Hematopoietic multipotent progenitor cell treated with erythropoietin and hydrocortisone succinate and interleukin-3 and kit ligand, for 15 days (in vitro differentiated cells): ENCODE data around the gene KCNB1.
"Not testable (repeated sequence)": the region's sequence is repeated elsewhere in the genome, so short reads cannot be mapped to it uniquely, and the experiment has no call there.

Experiments used
- DNase-seq: peaks from one replicate; pipeline ENCODE4 v3.0.0-alpha.2; 2015; ENCODE audit warnings: low spot score

Gene KCNB1

DNA sequence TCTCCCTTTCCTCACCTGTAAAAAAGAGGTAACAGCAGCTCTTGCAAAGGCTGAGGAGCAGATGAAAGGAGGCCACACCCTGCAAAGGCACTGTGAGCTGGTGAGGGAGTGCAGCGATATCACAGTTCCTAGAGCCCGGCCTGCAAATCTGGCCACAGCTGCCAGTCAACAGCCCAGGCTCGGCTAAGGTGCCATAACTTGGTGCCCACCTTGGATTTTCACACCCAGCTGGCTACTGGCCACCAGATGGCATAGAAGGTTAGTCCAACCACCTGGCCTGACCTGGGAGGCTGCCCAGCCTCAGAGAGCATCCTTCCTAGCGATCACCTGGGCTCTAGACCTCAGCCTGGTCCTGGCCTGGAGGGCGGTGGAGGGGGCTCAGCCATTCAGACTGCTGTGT, 46.8 kb downstream of the KCNB1 start:
- DNase-seq = no peak

DNA sequence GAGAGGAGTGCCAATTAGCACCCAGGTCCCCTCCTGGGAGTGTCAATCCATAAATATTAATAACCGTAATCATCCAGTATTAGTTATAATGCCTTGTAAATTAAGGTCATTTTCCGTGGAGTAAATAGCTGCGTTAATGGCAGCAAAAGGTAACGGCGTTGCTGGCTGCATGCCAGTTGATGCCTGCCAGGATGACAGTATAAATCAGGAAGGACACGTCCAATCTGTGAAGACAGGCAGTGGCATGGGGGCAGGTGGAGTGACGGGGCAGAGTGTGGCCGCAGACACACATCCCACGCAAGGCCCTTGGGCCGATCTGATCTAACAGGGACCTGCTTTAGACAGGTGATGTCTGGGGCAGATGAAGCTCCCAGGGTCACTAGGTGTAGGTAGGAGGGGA, 49.1 kb downstream of the KCNB1 start:
- DNase-seq = no peak

DNA sequence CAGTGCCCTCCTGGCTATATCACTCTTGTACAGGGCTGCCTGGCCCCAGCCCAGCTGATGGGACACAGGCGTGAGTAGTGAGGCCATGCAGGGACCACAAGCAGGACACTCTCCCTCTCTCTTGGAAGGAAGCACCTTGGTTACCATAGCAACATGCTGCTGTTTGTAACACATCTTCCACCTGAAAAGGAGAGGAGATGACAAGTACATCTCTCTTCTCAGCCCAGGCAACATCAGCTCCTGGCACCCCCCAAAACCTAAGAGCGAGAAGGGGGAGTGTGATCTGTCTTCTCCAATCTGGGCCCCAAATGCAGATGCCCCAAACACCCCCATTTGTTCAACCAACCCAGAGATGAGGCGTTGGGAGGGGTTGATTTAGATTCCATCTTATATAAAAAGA, 49.9 kb downstream of the KCNB1 start:
- no peak for DNase-seq

DNA sequence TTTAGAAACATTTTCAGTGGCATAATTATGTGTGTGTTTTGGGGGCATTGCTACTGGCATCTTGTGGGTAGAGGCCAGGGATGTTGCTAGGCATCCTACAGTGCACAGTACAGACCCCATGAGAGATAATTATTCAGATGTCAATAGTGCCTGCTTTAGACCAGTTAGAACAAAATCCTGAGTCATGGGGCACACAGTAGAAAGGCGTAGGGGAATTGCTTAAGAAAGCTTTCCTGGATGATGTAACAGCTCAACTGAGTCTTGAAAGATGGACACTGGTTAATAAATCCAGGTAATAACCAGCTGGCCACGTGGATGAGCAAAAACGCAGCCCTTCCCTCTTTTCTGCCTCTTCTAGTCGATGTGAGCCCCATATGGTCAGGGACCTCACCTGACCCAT, 51.1 kb downstream of the KCNB1 start:
- DNase-seq = no peak

DNA sequence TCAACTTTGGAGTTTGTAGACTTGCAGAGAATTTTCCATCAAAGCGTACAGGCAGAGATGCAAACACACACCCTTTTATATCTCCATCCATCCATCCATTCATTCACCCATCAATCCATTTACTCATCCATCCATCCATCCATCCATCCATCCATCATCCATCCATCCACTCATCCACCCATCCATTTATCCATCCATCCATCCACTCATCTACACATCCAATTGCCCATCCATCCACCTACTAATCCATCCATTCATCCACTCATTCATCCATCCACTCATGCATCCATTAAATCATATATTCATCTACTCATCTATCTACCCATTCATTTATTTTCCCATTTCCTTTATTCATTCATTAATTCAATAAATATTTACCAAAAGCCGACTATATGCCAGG, 52.1 kb downstream of the KCNB1 start:
- no peak for DNase-seq

DNA sequence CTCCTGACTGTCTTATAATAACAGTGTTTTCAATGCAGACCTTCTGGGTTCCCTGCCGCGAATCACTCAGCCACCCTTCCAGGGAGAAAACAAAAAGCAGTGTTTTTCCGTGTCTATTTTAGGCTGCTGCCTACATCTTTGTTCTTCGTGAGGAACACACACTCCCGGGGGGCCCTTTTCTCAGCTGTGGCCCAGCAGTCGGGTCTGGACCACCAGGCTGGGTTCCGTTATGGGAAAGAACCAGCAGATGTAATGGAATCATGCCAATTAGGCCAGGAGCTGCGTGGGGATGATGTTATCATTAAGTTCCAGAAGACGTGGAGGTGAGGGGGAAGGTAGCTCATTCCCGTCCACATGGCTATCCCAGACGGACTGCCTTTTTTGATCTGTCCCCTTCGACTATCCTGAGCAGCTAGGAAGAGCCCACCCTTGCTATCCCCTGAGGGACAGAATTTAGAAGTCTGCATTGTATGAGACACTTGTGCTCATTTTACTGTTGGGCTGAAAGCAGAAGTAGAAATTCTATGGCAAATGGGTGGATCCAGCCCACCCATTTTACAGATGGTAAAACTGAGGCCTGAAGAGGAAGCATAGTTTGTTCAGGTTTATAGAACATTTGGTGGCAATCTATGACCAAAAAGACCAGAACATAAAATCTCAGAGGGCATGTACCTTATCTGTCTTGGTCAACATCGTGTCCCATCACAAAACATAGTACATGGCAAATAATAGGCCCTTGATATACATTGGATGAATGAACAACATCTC, 54.5 kb downstream of the KCNB1 start:
- no peak for DNase-seq

DNA sequence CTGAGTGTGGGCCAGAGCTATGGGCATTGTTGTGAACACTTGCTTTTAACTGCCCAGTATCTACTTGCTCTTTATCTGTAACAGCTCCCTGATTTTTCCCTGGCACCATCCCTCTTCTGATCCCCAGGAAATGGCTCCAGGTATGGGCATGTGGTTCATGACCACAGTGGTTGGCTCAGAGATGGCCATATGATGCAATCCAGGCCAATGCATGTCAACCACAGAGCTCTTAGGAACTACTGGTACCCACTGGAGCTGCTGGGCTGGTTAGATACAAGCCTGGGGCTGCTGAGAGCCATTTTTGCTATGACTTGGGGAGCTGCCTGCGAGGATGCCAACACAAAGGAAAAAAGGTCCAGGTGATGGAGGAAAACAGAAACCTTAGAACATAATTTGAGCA, 55.6 kb downstream of the KCNB1 start:
- no peak for DNase-seq

DNA sequence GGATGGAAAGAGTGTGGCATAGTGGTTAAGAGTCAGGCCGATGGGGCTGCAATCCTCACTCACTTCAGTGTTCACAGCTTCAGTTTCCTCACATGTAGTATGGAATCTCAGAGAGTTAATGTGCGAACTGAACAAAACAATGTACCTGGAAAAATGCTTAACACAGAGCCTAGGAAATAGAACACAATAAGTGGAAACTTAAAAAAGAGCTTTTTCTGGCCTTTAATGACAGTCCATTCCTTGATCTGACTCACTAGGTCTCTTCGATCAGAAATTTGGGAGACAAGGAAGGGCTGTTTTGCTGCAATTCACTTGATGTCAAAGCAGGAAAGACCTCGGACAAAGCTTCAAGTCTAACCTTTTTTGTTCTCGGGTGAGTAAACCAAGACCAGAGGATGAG, 56.1 kb downstream of the KCNB1 start:
- DNase-seq = no peak

DNA sequence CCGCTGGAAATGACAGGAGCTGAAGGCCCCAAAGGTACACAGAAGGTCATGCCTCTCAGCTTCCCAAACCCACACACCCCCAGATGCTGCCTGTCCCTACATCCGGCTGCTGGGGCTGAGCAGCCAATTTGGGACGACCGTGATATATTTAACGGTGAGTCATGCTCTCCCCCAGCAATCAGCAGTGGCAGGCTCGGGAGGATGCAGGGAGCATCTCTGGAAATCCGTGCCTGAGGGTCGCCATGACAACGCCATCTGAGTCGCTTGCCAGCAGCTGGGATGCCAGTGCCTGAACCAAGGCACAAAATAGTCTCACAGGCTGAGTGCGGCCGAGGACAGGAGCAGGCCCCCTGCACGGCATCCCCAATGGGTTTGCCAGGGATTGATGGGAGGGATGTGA, 57.9 kb downstream of the KCNB1 start:
- no peak for DNase-seq

DNA sequence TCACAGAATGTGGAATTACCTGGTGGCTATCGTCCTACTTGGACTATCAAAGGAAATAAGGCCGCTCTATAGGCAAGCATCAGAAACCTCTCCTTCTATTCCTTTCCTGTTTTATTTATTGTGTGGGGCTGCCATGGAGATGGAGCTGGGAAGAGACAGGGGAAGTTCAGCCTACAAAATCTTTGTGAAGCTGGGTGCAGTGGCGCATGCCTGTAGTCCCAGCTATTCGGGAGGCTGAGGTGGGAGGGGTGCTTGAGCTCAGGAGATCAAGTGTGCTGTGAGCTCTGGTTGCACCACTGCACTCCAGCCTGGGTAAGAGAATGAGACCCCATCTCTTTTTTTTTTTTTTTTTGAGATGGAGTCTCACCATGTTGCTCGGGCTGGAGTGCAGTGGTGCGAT, 60.3 kb downstream of the KCNB1 start:
- no peak for DNase-seq

DNA sequence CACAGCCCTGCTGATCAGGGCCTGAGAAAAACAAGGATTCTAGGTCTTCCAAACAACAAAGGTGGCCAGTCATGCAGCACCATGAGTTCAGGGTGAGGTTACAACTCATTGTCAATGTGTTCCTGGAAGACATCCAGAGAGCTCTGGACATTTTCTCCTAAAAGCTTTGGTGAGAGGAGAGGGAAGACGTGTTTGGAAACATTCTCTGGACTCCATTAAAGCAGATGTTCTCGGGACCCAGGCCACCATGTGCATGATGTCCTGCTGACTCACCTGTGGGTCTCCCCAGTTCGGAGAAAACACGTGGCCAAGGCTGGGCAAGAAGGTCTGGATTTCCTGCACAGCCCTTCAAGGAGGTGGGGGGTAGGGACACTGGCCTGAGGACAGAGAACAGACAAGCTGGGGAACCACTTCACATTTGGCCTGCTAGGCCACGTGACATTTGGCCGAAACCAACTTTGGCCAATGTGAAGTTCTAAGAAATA, 61.6 kb downstream of the KCNB1 start:
- DNase-seq = no peak

DNA sequence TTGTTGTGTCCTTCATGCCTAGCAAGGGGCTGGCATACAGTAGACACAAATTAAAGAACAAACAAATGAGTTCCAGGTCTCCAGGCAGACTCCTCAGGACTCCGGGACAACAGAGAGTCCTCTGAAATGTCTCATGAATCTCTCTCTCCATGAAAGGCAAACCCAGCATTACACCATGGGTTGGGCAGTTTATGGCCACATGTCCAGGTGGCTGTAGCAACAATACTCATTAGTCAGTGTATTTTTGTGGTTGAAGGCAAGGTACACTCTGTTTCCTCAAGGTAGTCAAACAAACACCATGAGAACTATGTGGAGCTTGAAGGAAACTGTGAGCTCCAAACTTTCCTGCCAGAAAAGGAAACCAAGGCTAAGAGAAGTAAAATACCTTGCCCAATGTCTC, 62.2 kb downstream of the KCNB1 start:
- no peak for DNase-seq

DNA sequence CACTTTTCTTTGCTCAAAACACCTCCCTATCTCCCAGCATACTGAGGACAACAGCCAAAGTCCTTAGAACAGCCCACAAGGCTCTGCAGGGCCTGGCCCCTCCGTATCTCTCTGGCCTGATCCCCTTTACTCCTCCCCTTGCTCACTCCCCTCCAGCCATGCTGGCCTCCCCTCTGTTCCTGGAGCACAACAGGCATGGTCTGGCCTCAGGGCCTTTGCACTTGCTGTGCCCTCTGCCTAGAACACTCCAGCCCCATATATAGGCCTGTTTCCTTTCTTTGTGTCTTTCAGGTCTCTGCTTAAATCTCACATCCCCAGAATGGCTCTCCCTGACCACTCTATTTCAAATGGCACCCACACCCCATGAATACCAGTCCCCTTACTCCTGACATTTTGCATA, 62.7 kb downstream of the KCNB1 start:
- DNase-seq = no peak

DNA sequence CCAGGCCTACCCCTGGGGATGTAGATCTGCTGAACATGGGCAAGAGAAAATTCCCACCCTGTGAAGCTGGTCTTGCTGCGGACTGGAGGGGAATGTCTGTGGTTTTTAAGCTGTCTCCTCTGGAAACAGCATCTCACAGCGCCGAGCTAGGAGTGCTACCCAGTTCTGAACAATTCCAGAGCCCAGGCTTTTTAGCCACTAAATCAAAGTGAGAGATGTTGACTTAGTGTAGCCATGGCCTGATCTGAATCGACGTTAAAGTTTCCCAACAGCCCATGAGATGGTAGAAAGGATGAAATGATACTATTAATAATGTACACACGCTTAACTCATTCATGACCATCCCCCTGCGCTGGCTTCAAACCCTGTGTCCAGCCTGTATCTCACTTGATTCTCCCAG, 63.7 kb downstream of the KCNB1 start:
- DNase-seq = no peak

DNA sequence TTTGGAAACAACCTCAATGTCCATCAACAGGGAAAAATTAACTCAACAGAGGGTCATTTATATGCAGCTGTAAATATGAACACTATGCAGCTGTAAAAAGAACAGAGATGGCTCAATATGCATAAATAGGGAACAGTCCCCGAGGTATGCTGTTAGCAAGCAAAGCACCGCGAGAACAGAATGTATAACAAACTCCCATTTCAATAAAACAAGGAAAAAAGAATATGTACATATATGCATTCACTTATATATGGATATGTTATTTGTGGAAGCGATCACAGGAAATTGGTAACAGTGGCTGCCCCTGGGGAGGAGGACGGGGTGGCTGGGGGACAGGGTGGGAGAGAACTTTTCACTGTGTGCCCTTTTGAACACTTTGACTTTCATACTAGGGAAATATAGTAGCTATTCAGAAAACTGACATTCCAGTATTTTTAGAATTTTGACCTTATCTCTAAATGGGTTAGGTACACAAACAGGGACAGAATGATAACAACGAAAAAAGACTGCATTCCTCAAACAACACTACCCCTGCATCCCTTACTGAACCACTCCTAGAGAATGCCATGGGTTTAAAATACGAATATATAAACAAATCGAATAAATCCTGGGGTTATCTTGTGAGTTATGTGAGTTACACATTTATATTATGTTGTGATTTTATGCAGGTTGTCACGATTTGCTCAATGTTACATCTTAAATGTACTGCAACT, 64.5 kb downstream of the KCNB1 start:
- DNase-seq = no peak

DNA sequence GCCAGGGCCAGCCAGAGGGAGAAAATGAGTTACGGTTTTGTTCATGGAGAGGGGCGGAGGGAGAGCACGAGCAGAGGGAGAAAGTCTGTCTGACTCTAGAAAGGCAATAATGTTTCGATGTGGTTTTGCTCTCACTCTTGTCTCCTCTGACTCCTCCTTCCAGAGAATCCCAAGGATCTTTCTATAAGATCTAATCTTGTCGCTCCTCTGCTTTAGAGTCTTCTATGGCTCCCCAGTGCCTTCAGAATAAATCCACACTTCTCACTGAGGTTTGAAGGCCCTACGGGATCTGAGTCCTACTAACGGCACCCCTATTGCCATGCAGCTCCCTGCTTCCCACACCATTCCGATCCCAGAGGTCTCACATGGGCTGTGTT, 66.8 kb downstream of the KCNB1 start:
- DNase-seq = no peak

DNA sequence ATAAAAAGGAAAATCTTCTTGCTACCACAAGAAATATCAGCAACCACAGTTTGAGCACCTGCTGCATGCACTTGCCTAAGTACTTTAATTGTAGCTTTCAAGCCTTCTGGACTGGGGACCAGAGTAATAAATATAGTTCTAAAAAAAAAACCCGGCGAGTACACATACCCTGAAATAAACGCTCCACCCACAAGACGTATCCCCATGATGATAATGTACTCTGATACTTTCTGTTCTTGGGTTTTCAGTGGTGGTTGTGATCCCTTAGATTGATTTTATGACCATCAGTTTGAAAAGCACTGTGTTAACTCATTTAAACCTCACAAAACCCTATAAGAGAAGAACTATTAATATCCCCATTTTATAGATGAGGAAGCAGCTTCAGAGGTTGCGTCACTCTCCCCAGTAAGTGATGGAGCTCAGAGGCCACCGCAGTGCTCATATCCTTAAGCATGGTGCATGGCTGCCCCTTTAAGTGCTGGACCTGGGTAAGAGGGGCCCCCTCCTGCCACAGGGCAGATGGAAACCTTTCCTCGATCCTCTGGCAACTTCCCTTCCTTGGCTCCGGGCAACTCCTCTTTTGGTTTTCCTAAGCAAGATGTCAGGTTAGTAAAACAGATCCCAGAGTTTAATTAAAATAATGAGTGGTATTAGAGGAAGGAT, 67.3 kb downstream of the KCNB1 start:
- no peak for DNase-seq

DNA sequence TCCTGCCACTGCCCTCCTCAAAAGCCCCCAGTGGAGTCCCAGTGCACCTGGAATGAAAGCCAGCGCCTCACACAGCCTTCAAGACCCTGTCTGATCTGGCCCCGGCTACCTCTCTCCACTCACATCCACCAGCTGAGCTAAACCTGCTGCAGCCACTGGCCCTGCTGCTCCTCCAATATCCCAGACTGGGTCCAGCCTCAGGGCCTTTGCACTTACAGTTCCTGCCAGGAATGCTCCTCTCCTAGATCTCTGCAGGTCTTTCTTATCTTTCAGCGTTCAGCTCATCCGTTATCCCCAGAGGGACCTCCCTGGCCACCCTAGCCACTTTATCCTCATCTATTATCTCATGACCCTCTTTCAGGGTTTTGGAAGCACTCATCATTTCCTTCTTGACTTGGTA, 68.8 kb downstream of the KCNB1 start:
- DNase-seq = no peak

DNA sequence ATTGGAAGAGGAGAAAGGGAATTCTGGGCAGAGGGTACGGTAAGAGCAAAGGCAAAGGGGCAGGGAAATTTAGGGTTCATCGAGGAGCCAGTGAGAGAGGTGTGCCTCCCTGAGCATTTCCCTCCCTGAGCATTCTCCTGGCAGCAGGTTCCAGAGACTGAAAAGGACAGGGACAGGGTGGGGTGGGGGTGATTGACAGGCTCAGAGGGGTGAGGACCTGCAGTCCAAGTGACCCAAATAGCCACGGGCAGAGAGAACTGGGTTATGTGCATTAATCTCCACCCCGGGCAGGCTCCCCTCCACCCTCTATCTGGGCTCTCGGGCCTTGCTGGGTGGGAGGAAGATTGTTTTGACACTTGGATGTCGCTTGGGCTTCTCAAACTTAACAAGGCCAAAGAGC, 69.5 kb downstream of the KCNB1 start:
- DNase-seq = no peak

DNA sequence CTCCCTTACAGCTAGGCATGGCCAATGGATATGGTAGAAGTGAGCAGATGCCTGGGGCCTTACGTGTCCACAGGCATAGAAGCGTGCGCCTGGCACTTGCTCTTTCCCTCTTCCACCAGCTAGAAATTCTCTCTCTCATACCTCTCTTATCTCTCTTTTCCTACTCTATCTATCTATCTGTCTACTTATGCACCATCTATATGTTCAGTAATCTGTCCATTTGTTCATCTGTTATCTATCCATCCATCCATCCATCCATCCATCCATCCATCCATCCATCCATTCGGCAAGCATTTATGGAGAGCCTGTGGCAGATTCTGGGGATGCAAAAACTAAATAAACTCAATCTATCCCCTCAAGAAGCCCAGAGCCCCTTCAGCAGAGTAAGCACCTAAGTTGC, 70.2 kb downstream of the KCNB1 start:
- DNase-seq = no peak

DNA sequence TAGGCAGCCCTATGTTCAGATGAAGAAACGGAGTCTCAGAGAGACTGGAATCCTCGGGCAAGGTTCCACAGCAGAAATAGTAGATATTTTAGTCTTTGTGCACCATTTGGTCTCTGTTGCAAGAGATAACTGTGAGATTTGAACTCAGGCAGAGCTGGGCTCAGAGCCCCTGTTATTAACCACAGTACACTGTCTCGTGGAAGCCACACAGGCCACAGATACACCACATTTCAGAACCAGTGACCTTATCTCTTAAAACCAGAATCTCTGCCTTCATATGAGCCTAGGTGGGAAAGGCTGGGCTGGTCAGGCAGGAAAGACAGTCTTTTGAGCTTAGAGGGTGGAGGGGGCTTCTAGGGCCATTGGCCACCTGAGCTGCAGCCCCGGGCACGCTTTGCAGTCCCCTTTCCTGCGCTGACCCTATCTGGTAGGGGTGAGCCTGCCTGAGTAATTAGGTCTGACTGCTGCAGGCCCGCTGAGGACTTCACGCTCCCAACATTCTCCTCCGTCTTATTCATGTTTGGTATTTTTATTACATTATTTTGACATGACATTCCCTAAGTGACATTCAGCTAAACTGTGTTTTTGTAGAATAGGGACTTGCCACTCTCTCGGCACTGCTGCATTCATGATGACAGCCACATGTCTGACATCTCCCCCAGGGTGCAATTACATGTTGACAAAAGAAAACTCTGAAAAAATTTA, 71.1 kb downstream of the KCNB1 start:
- DNase-seq = no peak

DNA sequence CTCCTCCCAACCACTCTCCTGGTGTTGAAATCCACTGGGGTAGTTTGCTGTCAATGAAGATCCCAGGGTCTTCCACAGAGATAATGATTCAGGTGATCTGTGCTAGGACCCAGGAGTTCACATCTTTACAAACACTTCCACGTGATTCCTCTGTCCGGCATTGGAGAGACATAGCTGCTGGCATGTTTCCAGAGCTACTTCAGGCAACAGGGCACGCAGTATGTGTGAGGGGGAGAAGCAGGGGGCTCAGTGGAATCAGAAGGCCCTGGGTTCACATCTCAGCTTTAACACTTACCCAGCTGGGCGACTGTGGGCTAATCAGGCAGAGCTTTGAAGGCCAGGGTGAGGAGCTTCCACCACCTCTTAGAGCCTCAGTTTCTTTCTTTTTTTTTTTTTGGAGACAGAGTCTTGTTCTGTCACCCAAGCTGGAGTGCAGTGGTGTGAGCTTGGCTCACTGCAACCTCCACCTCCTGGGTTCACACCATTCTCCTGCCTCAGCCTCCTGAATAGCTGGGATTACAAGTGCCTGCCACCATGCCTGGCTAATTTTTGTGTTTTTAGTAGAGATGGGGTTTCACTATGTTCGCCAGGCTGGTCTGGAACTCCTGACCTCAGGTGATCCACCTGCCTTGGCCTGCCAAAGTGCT, 72.4 kb downstream of the KCNB1 start:
- DNase-seq = not testable (repeated sequence)
